ENCODE results near the gene ANGPTL2. TPM values are rescaled to one million over a fixed set of nuclear protein-coding genes. Genes with fewer than 3 reads are reported as not detected.

ANGPTL2 gene
- polyA plus RNA-seq, 2 of the 4 experiments (the other 2 are of a cell fraction): 0.06 TPM; not detected in 1

GRCh38 chr9:127078988-127079387 is 43.4 kb downstream of the ANGPTL2 start:
- TF ChIP-seq CEBPB (IDR thresholded peaks at IDR 0.05): no peak
- no peak for TF ChIP-seq EP300 (IDR thresholded peaks at IDR 0.05)
- TF ChIP-seq BCL3 (IDR thresholded peaks at IDR 0.05): no peak
- TF ChIP-seq HMGXB4 (CRISPR knock-in tag; IDR thresholded peaks at IDR 0.05; ENCODE audit: borderline replicate concordance): no peak
- TF ChIP-seq ATOH8 (CRISPR knock-in tag; IDR thresholded peaks at IDR 0.05; ENCODE audit: low read depth): no peak
- TF ChIP-seq MAX (IDR thresholded peaks at IDR 0.05): no peak
- no peak for TF ChIP-seq RFX5 (IDR thresholded peaks at IDR 0.05)
- no peak for TF ChIP-seq RARB (CRISPR knock-in tag; IDR thresholded peaks at IDR 0.05)
- no peak for TF ChIP-seq NR3C1 (IDR thresholded peaks at IDR 0.05)
- no peak for TF ChIP-seq TP53 (CRISPR knock-in tag; IDR thresholded peaks at IDR 0.05)
- no peak for TF ChIP-seq GATA3 (IDR thresholded peaks at IDR 0.05; ENCODE audit: borderline replicate concordance)
- TF ChIP-seq KDM5A (IDR thresholded peaks at IDR 0.05): no peak
- TF ChIP-seq JUN (IDR thresholded peaks at IDR 0.05): no peak
- TF ChIP-seq ZFP36 (IDR thresholded peaks at IDR 0.05; ENCODE audit: borderline replicate concordance, partially characterized antibody): no peak
- TF ChIP-seq REST (IDR thresholded peaks at IDR 0.05): no peak
- DNase-seq (ENCODE audit: low read depth in 1 of 2, low spot score in 1 of 2) (no peak), ATAC-seq (no peak), FAIRE-seq (no peak)
- ChIA-PET POLR2A (no interaction called here), CTCF (no interaction called here)
- no peak overlapping the region for H3K27ac ChIP-seq
- H3K4me1 ChIP-seq: no peaks in the 10 kb centered on the region
- H3K4me3 ChIP-seq: no peak overlapping the region
- WGBS (ENCODE audit: missing lambda C conversion rate): 88% methylated on average over 1 of the region's 1 CpG
- no peaks in the 10 kb centered on the region for H3K9me3 ChIP-seq
- no peak overlapping the region for H3K4me2 ChIP-seq

GRCh38 chr9:127078336-127078735 is 44.1 kb downstream of the ANGPTL2 start:
- Histone ChIP-seq H3K4me2 (no peak overlapping the region), H3K4me1 (no peaks in the 10 kb centered on the region), H3K4me3 (no peak overlapping the region), H3K9me3 (no peaks in the 10 kb centered on the region), H3K27ac (no peak overlapping the region)
- DNase-seq (ENCODE audit: low read depth in 1 of 2, low spot score in 1 of 2) (no peak), ATAC-seq (no peak), FAIRE-seq (no peak)
- ChIA-PET POLR2A (no interaction called here), CTCF (interaction anchor here (1.3 to 1.4 kb wide), 2 partner anchors 14 to 113 kb away, joined by 3 read pairs; no protein-coding TSS in a partner anchor)
- 86% methylated on average over 6 of the region's 6 CpGs for WGBS (ENCODE audit: missing lambda C conversion rate)
- TF ChIP-seq RFX5 (IDR thresholded peaks at IDR 0.05) (no peak), E2F6 (IDR thresholded peaks at IDR 0.05; ENCODE audit: borderline replicate concordance, low read depth) (no peak), CBX2 (IDR thresholded peaks at IDR 0.05; ENCODE audit: borderline replicate concordance, low read depth) (no peak), FOSL2 (IDR thresholded peaks at IDR 0.05) (no peak), FOSL2 (CRISPR knock-in tag; IDR thresholded peaks at IDR 0.05) (no peak), SMC3 (IDR thresholded peaks at IDR 0.05) (no peak), CBX8 (IDR thresholded peaks at IDR 0.05) (no peak), ZFP36 (IDR thresholded peaks at IDR 0.05; ENCODE audit: borderline replicate concordance, partially characterized antibody) (no peak), USF2 (IDR thresholded peaks at IDR 0.05) (no peak), CHD4 (IDR thresholded peaks at IDR 0.05; ENCODE audit: borderline replicate concordance) (no peak), HOXA7 (CRISPR knock-in tag; IDR thresholded peaks at IDR 0.05) (no peak), POLR2A (IDR thresholded peaks at IDR 0.05; ENCODE audit: low read length) (no peak), HMGXB4 (CRISPR knock-in tag; IDR thresholded peaks at IDR 0.05; ENCODE audit: borderline replicate concordance) (no peak), MYC (IDR thresholded peaks at IDR 0.05; ENCODE audit: borderline replicate concordance, low read length) (no peak)

All from A549 (cell line).